Neural cell (in vitro differentiated cells): ENCODE measurements around the gene TFG.

Experiments used
- CTCF ChIP-seq: fragments of 450-650 bp; IDR thresholded peaks from 2 replicates; pipeline ENCODE4 v1.5.1; 2014; ENCODE audit warnings: antibody characterized with exemption, mild to moderate bottlenecking, moderate library complexity; ENCODE audit not compliant: poor library complexity, severe bottlenecking
- EZH2 ChIP-seq: fragments of 200-600, 300-800 bp; shearing (Covaris generic), sonication (generic); IDR thresholded peaks from 2 replicates; pipeline ENCODE4 v1.6.1; 2014; ENCODE audit warnings: antibody characterized with exemption, low read length, borderline replicate concordance, mild to moderate bottlenecking; ENCODE audit not compliant: insufficient read depth, poor library complexity, severe bottlenecking
- RAD21 ChIP-seq: fragments of 450-650 bp; conservative IDR thresholded peaks from 2 replicates; pipeline ENCODE4 v1.6.1; 2014; ENCODE audit warnings: antibody characterized with exemption, mild to moderate bottlenecking, moderate library complexity

GRCh38 chr3:100779480-100779879, 70.2 kb downstream of the TFG start:
- TF ChIP-seq CTCF (no peak), RAD21 (no peak), EZH2 (no peak)
